ENCODE results near the gene MTX1.
A peak's percentile ranks its signal among the peaks of the same experiment; 100 is the strongest.
"Not testable (repeated sequence)": the region's sequence is repeated elsewhere in the genome, so short reads cannot be mapped to it uniquely, and the experiment has no call there.

MTX1 gene

DNA sequence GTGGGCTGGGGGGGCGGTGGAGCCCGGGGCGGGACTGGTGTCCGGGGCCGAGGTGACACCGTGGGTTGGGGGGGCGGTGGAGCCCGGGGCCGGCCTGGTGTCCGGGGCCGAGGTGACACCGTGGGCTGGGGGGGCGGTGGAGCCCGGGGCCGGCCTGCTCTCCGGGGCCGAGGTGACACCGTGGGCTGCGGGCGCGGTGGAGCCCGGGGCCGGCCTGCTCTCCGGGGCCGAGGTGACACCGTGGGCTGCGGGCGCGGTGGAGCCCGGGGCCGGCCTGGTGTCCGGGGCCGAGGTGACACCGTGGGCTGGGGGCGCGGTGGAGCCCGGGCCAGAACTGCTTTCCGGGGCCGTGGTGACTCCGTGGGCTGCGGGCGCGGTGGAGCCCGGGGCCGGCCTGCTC, 18.6 kb upstream of the MTX1 start:
- not testable (repeated sequence) for DNase-seq

- no peak for DNase-seq
These were observed 16.6 kb upstream of the MTX1 start for GRCh38 chr1:155191904-155192303.

GRCh38 chr1:155192346-155193274, 15.9 kb upstream of the MTX1 start:
- peak; percentile 85 for DNase-seq

GRCh38 chr1:155193275-155193990, 15.1 kb upstream of the MTX1 start:
- DNase-seq: peak; percentile 83

GRCh38 chr1:155193991-155194240, 14.6 kb upstream of the MTX1 start:
- not testable (repeated sequence) for DNase-seq

DNA sequence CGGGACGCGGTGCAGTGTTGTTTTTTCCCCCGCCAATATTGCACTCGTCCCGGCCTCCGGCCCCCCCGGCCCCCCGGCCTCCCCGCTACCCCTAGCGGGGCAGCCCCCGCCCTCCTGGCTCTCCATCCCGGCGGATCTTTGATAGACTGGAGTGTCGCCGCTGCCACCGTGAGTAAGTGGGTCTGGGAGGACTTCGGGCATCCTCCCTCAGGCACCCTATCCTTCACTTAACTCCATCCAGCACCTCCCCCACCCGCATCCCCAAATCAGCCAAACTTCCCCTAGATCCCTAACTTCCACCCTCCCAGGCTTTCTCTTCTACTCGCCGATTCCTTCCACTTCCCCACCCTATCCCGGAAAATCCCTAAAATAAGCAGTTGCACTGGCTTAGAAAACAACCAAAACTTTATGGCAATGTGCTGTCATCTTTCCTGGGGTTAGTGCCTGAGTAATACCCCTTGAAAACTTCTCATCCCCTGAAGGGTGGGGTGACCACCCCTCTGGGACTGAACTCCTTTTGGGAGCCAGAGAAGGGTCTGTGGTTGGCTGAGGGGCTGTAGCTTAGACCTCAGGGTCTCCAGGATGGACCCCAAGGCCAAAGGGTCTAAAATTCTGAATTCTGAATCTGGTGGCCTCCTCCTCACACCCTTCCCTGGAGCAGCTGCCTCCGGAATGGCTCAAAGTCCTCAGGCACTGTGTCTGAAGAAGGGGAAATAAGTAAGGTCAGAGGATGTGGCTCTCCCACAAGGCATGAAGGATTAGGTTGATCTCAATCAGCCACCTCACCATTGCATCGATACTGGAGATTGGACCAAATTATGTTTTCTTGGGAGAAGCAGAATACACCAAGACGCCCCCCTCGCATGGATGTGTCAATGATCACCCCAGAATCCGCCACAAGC, 13.0 kb upstream of the MTX1 start:
- no peak for DNase-seq

DNA sequence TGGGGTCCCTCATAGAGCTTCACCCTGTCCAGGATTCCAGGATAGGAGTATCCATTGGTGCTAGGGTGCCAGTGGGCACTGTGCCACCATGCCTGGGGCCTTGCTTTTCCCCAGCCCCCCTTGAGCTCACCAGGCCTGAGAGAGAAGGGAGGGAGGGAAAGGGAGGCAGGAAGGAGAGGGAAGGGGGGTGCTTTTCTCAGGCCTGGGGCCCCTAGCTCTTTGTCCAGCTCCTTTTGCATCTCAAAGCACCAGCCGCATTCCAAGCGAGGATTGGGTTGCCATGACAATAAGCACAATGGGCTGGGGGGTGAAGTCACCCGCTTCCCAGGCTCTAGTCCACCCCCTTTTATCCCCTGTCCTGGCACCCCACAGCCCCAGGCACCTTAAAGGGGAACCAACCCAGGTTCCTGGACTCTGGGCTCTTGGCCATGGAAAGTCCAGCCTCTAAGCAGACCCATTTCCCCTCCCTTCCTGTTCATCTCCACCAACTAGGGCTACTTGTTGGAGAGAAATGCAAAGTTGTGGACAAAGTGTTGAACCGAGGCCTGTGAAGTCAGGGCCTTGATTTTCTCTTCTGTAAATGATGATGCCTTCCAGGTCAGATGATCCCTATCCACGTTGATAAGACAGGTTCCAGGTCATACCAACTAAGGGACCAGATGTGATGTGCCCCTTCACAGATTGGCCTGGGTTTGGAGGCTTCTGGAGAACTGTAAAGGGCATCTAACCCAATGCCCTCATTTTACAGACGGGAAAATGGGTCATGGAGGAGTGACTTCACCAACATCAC, 12.2 kb upstream of the MTX1 start:
- no peak for DNase-seq

DNA sequence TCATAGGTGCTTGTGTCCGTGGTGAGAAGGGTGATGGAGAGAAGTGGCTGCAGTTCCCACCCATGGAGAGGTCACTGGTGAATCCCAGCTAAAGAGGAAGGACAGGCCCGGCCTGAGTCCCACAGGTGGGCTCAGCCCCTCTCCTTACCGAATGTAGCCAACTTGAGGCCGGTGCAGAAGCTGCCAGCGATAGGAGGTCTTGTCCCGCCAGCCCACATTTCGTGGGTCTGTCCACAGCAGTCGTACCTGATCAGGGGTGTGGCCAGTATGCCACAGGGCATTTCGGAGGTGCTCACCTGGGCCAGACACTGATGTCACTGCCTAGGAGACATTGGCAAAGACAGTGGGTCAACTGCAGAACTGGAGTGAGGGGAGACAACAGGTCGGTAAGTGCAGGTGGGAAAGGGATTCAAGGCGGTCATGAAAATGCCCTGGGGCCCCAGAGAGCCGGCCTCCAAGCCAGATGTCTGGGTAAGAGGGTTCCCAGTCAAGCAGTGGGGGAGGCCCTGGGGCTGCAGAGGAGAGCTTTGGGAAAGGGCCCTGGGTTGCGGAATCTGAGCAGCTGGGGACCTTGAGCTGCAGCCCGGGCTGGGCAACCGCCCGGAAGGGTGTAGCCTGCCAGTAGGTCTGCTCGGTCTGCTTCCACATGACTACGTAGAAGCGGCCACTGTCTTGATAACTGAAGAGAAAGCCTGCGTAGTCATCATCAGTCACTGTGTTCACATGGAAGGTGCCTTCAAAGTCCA, 11.4 kb upstream of the MTX1 start:
- DNase-seq: no peak

GRCh38 chr1:155197901-155198546, 10.5 kb upstream of the MTX1 start:
- DNase-seq: no peak

DNA sequence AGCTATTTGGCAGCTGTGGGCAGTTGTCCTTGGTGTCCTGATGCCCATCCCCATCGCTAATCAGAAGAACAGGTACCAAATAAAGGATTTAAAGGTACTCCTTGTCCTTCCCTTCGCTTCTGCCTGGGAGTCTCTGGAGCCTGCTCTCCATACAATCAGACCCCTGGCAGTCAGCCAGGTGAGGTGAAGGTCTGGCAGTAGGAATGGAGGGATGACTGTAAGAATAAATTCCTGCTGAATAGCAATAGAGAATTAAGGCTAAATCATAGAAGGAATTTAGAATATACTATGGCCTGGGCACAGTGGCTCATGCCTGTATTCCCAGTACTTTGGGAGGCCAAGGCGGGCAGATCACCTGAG, 10.0 kb upstream of the MTX1 start:
- no peak for DNase-seq

DNA sequence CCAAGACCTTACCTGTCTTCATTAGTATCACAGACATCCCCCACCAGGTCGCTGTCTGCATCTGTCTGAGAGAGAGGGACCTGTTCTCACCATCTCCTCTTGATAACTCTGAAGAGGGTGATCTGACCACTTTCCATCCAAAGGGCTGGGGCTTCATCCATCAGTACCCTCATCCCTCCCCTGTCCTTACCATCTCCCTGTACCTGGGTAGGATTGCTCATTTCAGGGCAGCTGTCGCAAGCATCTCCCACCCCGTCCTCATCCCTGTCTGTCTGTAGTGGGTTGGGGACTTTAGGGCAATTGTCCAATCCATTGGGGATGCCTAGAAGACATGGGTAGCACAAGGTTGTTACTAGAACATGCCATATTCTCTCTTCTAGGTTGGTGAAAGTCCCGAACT, 8.7 kb upstream of the MTX1 start:
- no peak for DNase-seq

GRCh38 chr1:155200920-155201319, 7.6 kb upstream of the MTX1 start:
- no peak for DNase-seq

DNA sequence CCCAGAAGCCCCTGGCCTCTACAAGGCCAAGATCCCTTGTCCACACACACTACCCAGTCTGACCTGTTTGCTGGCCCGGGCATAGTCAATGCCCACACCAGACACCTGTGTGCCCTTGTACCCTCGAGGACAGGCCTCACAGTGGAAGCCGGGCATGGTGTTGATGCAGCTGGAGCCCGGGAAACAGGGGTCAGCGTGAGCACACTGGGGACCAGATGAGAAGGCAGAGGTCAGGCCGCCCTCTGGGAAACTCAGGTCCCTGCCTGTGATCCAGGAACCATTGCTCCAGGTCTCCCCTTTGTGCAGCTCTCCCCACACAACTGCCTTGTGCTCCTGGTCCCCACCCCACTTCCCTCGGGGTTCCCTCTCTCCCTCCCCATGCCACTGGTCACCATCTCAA, 6.3 kb upstream of the MTX1 start:
- no peak for DNase-seq

DNA sequence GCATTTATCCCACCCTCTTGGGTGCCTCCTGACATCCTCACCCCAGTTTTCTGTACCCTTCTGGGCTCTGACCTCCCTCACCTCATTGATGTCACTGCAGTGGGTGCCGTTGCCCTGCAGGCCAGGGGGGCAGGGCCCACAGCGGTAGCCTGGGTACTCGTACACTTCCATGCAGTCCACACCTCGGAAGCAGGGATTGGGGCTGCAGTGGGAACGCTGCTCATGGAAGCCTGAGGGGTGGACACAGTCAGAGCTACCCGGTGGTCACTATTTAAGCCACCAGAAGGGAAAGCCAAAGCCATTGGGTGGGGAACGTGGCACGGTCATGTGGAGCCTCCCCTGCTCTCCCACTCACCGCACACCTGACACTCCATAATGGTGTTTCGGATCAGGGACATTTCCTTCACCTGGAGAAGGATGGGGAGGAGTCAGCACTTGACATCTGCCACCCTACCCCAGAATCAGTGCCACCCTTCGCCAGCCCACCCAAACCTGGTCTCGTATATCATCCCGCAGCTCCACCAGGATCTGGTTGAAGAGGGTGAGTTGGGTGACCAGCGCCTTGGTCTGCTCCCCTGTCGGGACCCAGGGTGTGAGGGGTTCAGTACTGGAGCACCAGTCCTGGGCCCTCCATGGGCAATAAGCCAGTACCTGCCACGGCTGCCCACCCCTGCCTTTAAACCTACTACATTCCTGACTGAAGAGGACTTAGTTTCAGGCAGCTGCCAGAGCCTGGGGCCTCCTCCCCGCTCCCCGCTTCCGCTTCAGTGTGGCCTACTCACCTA, 5.6 kb upstream of the MTX1 start:
- DNase-seq: no peak

DNA sequence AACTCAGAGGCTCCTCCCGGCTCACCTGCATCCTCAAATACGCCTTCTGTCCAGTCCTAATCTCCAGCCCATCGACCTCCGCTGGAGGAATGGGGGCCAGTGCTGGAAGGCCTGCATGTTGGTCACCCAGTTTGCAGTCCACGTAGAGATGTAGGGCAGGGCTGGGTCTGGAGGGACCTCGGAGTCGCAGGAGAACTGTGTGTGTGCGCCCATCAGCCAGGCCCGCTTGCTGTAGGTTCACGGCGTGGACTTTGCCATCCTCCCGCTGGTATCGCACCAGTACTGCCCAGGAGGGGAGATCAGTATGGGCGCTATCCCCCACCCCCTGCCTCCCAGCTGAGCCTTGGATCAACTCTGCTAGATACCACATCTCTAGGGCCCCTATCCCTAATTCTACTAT, 3.5 kb upstream of the MTX1 start:
- DNase-seq: no peak

- no peak for DNase-seq
These were observed 2.4 kb upstream of the MTX1 start for GRCh38 chr1:155205969-155206593.

GRCh38 chr1:155206891-155207805, 1.3 kb upstream of the MTX1 start:
- DNase-seq: peak; percentile 50

- DNase-seq: no peak
These were observed 522 bp upstream of the MTX1 start, which contains the start of gene THBS3 for GRCh38 chr1:155207806-155208540. TSS of gene THBS3 (minus strand) at chr1:155207897. CDS start at chr1:155207876, 21 bp downstream.
